Keratinocyte (primary cell): ENCODE measurements around the gene RBM4. TPM values are rescaled to one million over a fixed set of nuclear protein-coding genes. Genes with fewer than 3 reads are reported as not detected.
A peak's percentile ranks its signal among the peaks of the same experiment; 100 is the strongest.

Source experiments
- DNase-seq: peaks from one replicate; pipeline ENCODE4 v3.0.0-alpha.2; 2011; ENCODE audit warnings: low read depth, missing footprints, low spot score
- FAIRE-seq: peaks from 2 replicates; lab custom pipeline; 2011; peaks lifted over from hg19 to GRCh38; lab: Jason Lieb, UNC
- H2AFZ ChIP-seq: 2 replicates; pipeline ENCODE4 v1.6.0; 2012; ENCODE audit warnings: low read length, control low read depth, inconsistent platforms; ENCODE audit not compliant: control insufficient read depth
- H3K27ac ChIP-seq: 2 replicates; pipeline ENCODE4 v1.5.1; 2011; ENCODE audit warnings: low read length; ENCODE audit not compliant: control insufficient read depth, insufficient read depth
- H3K27me3 ChIP-seq: 3 replicates; pipeline ENCODE4 v1.6.0; 2011; ENCODE audit warnings: low read length; ENCODE audit not compliant: control insufficient read depth, insufficient read depth; ENCODE audit errors: extremely low read depth
- H3K36me3 ChIP-seq, 2 experiments: 2 replicates in 1 of 2; 3 replicates in 1 of 2; pipeline ENCODE4 v1.5.1; 2011; ENCODE audit warnings: low read length in 2 of 2, mild to moderate bottlenecking in 1 of 2; ENCODE audit not compliant: control insufficient read depth in 2 of 2, insufficient read depth in 2 of 2; ENCODE audit errors: extremely low read depth in 1 of 2
- H3K4me1 ChIP-seq: 3 replicates; pipeline ENCODE4 v1.5.1; 2011; ENCODE audit warnings: low read length; ENCODE audit not compliant: control insufficient read depth, insufficient read depth; ENCODE audit errors: extremely low read depth
- H3K4me2 ChIP-seq: 3 replicates; pipeline ENCODE4 v1.6.0; 2011; ENCODE audit warnings: low read depth, low read length; ENCODE audit not compliant: control insufficient read depth, insufficient read depth; ENCODE audit errors: extremely low read depth
- H3K4me3 ChIP-seq, 3 experiments: fragments of 200-600 bp in 1 of 3; sonication (generic) in 1 of 3; 2 replicates in 2 of 3; 3 replicates in 1 of 3; pipeline ENCODE4 v1.5.1; 2011 to 2016; ENCODE audit warnings: low read length in 3 of 3, mild to moderate bottlenecking in 3 of 3, control low read depth in 2 of 3, inconsistent platforms in 1 of 3, low read depth in 1 of 3, mixed read lengths in 1 of 3, mixed run types in 1 of 3, moderate library complexity in 1 of 3; ENCODE audit not compliant: control insufficient read depth in 2 of 3, insufficient read depth in 2 of 3; ENCODE audit errors: extremely low read depth in 1 of 3
- H3K79me2 ChIP-seq: 2 replicates; pipeline ENCODE4 v1.6.0; 2012; ENCODE audit warnings: low read length; ENCODE audit not compliant: control insufficient read depth, insufficient read depth
- H3K9ac ChIP-seq: 3 replicates; pipeline ENCODE4 v1.6.0; 2011; ENCODE audit warnings: low read length; ENCODE audit not compliant: control insufficient read depth, insufficient read depth; ENCODE audit errors: extremely low read depth
- H3K9me1 ChIP-seq: 3 replicates; pipeline ENCODE4 v1.6.0; 2011; ENCODE audit warnings: low read length; ENCODE audit not compliant: control insufficient read depth, insufficient read depth; ENCODE audit errors: extremely low read depth
- H3K9me3 ChIP-seq: 2 replicates; pipeline ENCODE4 v1.5.1; 2012; ENCODE audit warnings: low read depth, low read length; ENCODE audit not compliant: control insufficient read depth
- H4K20me1 ChIP-seq: 3 replicates; pipeline ENCODE4 v1.6.0; 2011; ENCODE audit warnings: low read length; ENCODE audit not compliant: control insufficient read depth, insufficient read depth; ENCODE audit errors: extremely low read depth
- EZH2 ChIP-seq: IDR thresholded peaks from one replicate; pipeline ENCODE4 v1.6.1; 2012; ENCODE audit warnings: inconsistent platforms, mild to moderate bottlenecking, low read length, moderate library complexity
- dilution Hi-C: fragments of 300-500 bp; cut with MboI; formaldehyde crosslinking; loops from one replicate; pipeline ENCODE4 v1.7.0; 2020; ENCODE audit warnings: low sequenced_read_pairs; ENCODE audit not compliant: extremely low pct_ligation_motif_present
- polyA plus RNA-seq, 5 experiments: library from polyadenylated mRNA; depleted of rRNA in 3 of 5; stranded (reverse) in 3 of 5; stranded (forward) in 1 of 5; unstranded in 1 of 5; fragments of >200 nt; gene quantifications; 1 replicate in 1 of 5; 2 replicates in 3 of 5; 3 replicates in 1 of 5; pipeline versions ENCODE4 v1.2.1 to v1.2.3, GENCODE V29; 2011 to 2012; ENCODE audit warnings: missing spikeins in 2 of 5, low read depth in 1 of 5, low replicate concordance in 1 of 5
- TF ChIP-seq, protein P1 (sequence below), 3 experiments: IDR thresholded peaks in 1 of 3; conservative IDR thresholded peaks in 1 of 3; optimal IDR thresholded peaks in 1 of 3; 2 replicates in 2 of 3; 3 replicates in 1 of 3; pipeline versions ENCODE3 to v1.5.1; 2011; ENCODE audit warnings: low read length in 3 of 3, mild to moderate bottlenecking in 3 of 3, moderate library complexity in 2 of 3, control low read depth in 1 of 3, inconsistent platforms in 1 of 3; ENCODE audit not compliant: insufficient read depth in 2 of 3; ENCODE audit errors: extremely low read depth in 1 of 3

RBM4 gene
- polyA plus RNA-seq, 1 donor (not counting 4 experiments of a cell fraction or from before 2014, with no cell fraction given): 190 TPM

DNA sequence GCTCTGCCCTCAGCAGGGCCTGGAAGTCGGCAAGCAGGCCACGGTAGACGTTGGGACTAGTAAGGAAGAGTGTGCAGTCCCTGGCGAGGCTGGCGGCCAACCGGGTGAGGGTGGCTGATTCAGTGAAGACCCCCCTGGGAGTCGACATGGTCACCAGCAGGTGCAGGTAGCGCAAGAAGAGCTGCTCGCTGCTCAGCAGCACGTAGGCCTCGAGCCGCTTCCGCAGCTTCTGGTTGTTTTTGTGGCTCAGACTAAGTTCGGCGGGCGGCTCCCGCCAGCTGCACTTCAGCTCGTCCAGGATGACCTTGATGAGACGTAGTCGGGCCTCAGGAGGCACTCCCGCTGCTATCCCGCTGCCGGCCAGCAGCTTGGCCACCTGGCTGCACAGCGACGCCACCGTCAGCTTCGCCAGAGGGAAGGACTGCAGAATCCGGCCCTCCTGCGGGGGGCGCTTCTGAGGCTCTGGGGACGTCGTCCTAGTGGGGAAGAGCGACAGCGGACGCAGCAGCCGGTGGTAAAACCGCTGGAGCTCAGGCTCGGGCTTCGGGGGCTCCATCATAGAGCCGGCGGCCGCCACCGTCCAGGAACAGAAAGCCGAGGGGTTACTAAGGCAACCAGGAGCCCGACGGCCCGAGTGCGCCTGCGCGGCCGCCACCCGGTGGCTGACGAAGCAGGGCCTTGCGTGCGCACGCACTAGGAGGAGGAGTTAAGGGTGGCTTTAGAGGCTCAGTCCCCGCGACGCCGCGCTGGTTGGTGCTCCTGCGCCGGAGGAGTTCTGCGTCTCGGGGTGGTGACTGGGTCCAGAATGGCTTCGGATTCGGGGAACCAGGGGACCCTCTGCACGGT, 45.8 kb upstream of the RBM4 start, which contains the start of the genes CCDC87 and CCS:
CCDC87 (minus strand) TSS at position 607 of the 846 bp plus-strand sequence; CDS start at position 559, 48 bp downstream.
CCS (plus strand) TSS at position 729 of the 846 bp plus-strand sequence; CDS start at position 806, 77 bp downstream.
- Histone ChIP-seq H3K27ac (peak within 1 kb of the TSS; percentile 63), H3K4me1 (peaks cover 11% of the 10 kb centered on the region), H3K27me3 (no peaks in the 10 kb centered on the region), H3K79me2 (peaks cover 6% of the 10 kb centered on the region), H2AFZ (peak within 1 kb of the TSS; percentile 98), H3K36me3 (no peaks in the 10 kb centered on the region), H3K9ac (peak within 1 kb of the TSS; percentile 82), H4K20me1 (no peaks in the 10 kb centered on the region), H3K4me3 (peak within 1 kb of the TSS; percentile 70 to 81 (median 76)), H3K4me2 (peak within 1 kb of the TSS; percentile 99), H3K9me3 (no peaks in the 10 kb centered on the region), H3K9me1 (no peaks in the 10 kb centered on the region)
- FAIRE-seq (no peak), DNase-seq (no peak)
- TF ChIP-seq, protein P1, sequence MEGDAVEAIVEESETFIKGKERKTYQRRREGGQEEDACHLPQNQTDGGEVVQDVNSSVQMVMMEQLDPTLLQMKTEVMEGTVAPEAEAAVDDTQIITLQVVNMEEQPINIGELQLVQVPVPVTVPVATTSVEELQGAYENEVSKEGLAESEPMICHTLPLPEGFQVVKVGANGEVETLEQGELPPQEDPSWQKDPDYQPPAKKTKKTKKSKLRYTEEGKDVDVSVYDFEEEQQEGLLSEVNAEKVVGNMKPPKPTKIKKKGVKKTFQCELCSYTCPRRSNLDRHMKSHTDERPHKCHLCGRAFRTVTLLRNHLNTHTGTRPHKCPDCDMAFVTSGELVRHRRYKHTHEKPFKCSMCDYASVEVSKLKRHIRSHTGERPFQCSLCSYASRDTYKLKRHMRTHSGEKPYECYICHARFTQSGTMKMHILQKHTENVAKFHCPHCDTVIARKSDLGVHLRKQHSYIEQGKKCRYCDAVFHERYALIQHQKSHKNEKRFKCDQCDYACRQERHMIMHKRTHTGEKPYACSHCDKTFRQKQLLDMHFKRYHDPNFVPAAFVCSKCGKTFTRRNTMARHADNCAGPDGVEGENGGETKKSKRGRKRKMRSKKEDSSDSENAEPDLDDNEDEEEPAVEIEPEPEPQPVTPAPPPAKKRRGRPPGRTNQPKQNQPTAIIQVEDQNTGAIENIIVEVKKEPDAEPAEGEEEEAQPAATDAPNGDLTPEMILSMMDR (optimal IDR thresholded peaks at IDR 0.05 in 1 of 3, IDR thresholded peaks at IDR 0.05 in 1 of 3, conservative IDR thresholded peaks at IDR 0.05 in 1 of 3; ENCODE audit: extremely low read depth in 1 of 3, insufficient read depth in 2 of 3, low read length in 3 of 3): peak; percentile 60 to 85 (median 61)
- no peak for TF ChIP-seq EZH2
- dilution Hi-C loops: no loop called here

DNA sequence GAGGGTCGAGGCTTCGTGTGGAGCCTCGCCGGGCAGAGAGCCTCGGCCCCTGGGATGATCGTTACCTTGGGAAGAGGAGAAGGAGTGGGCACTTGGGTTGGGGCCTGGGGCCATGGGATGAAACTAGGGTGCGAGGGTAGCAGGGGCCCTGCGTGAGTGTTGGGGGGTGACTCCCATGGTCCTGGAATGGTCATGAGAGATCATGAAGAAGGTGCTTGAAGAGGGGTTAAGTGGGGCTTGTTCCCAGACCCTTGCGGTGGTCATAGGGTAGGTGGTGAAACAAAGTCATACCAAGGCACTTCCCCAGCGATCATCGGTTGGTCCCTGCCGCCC, 45.2 kb upstream of the RBM4 start:
- dilution Hi-C loops: no loop called here
- no peak for DNase-seq
- peak overlapping the region; percentile 99 for H3K4me2 ChIP-seq
- no peaks in the 10 kb centered on the region for H3K9me1 ChIP-seq
- H3K27ac ChIP-seq: peak overlapping the region; percentile 63
- H3K9ac ChIP-seq: peak overlapping the region; percentile 82
- no peak for TF ChIP-seq EZH2
- TF ChIP-seq, protein P1 (optimal IDR thresholded peaks at IDR 0.05 in 1 of 3, IDR thresholded peaks at IDR 0.05 in 1 of 3, conservative IDR thresholded peaks at IDR 0.05 in 1 of 3; ENCODE audit: extremely low read depth in 1 of 3, insufficient read depth in 2 of 3, low read length in 3 of 3): no peak
- H3K27me3 ChIP-seq: no peaks in the 10 kb centered on the region
- no peaks in the 10 kb centered on the region for H4K20me1 ChIP-seq
- no peaks in the 10 kb centered on the region for H3K9me3 ChIP-seq
- peaks cover 6% of the 10 kb centered on the region for H3K79me2 ChIP-seq
- H3K4me3 ChIP-seq: peak overlapping the region; percentile 70 to 81 (median 76)
- no peak for FAIRE-seq
- peaks cover 11% of the 10 kb centered on the region for H3K4me1 ChIP-seq
- no peaks in the 10 kb centered on the region for H3K36me3 ChIP-seq
- H2AFZ ChIP-seq: peak overlapping the region; percentile 98
